H1 (cell line): Measurements from ENCODE around the gene CGA. TPM values are rescaled to one million over a fixed set of nuclear protein-coding genes. Genes with fewer than 3 reads are reported as not detected.

Experiments used
- CTCF ChIA-PET: fragments of 300-600 bp; sonication (Branson Sonifier 250); formaldehyde crosslinking; loops from one replicate; lab custom pipeline; 2021; ENCODE audit not compliant: partially characterized antibody; lab: Charles Lee
- POLR2A ChIA-PET: fragments of 300-600 bp; sonication (Branson Sonifier 250); formaldehyde crosslinking; loops from one replicate; lab custom pipeline; 2021; ENCODE audit warnings: inconsistent platforms; ENCODE audit not compliant: partially characterized antibody; lab: Charles Lee
- DNase-seq, 2 experiments: peaks; one replicate each; pipeline versions ENCODE4 v3.0.0 to v3.0.0-alpha.2; 2010 to 2022; ENCODE audit warnings: low spot score in 2 of 2, low read depth in 1 of 2, mixed read lengths in 1 of 2
- FAIRE-seq: peaks from 2 replicates; lab custom pipeline; 2011; peaks lifted over from hg19 to GRCh38; lab: Jason Lieb, UNC
- H2AFZ ChIP-seq: 2 replicates; pipeline ENCODE4 v1.8.1; 2012; ENCODE audit warnings: low read length, inconsistent platforms
- H2AK5ac ChIP-seq: 2 replicates; pipeline ENCODE4 v1.6.1; 2013; ENCODE audit warnings: low read depth, low read length
- H2BK120ac ChIP-seq: replicated peaks from 2 replicates; pipeline ENCODE3; 2013; ENCODE audit warnings: low read depth, low read length, inconsistent platforms
- H2BK12ac ChIP-seq: 2 replicates; pipeline ENCODE4 v1.6.1; 2013; ENCODE audit warnings: low read depth, low read length
- H2BK15ac ChIP-seq: 2 replicates; pipeline ENCODE4 v1.6.1; 2013; ENCODE audit warnings: low read length
- H2BK20ac ChIP-seq: 2 replicates; pipeline ENCODE4 v1.6.1; 2013; ENCODE audit warnings: low read length
- H2BK5ac ChIP-seq: 2 replicates; pipeline ENCODE4 v1.6.1; 2013; ENCODE audit warnings: low read depth, low read length
- H3K14ac ChIP-seq: 2 replicates; pipeline ENCODE4 v1.6.1; 2013; ENCODE audit warnings: inconsistent platforms; ENCODE audit not compliant: insufficient read length
- H3K18ac ChIP-seq: 2 replicates; pipeline ENCODE4 v1.6.1; 2013; ENCODE audit warnings: low read length; ENCODE audit errors: extremely low read depth
- H3K23ac ChIP-seq: 2 replicates; pipeline ENCODE4 v1.6.1; 2013; ENCODE audit warnings: inconsistent platforms; ENCODE audit not compliant: insufficient read length
- H3K23me2 ChIP-seq: 2 replicates; pipeline ENCODE4 v1.6.1; 2013; ENCODE audit warnings: low read depth, low read length
- H3K27ac ChIP-seq: 2 replicates; pipeline ENCODE4 v1.6.1; 2011; ENCODE audit warnings: low read depth, low read length, inconsistent platforms
- H3K27me3 ChIP-seq, 4 experiments: replicated peaks in 1 of 4; 1 replicate in 1 of 4; 2 replicates in 3 of 4; pipeline versions ENCODE4 v1.6.1 to v1.8.1; 2011 to 2013; ENCODE audit warnings: low read length in 3 of 4, mild to moderate bottlenecking in 3 of 4, inconsistent platforms in 2 of 4, mixed read lengths in 2 of 4, moderate library complexity in 1 of 4; ENCODE audit not compliant: control insufficient read depth in 3 of 4, insufficient read depth in 3 of 4; ENCODE audit errors: extremely low read depth in 1 of 4
- H3K36me3 ChIP-seq, 4 experiments: 2 replicates each; pipeline versions ENCODE4 v1.6.1 to v1.8.1; 2011 to 2013; ENCODE audit warnings: mild to moderate bottlenecking in 4 of 4, low read length in 3 of 4, moderate library complexity in 2 of 4, control low read depth in 1 of 4, inconsistent platforms in 1 of 4; ENCODE audit not compliant: insufficient read depth in 4 of 4, control insufficient read depth in 2 of 4
- H3K4ac ChIP-seq: replicated peaks from 2 replicates; pipeline ENCODE3; 2013; ENCODE audit warnings: low read length, low read depth, mixed read lengths, inconsistent platforms; ENCODE audit not compliant: insufficient read length
- H3K4me1 ChIP-seq, 4 experiments: replicated peaks in 1 of 4; 1 replicate in 1 of 4; 2 replicates in 3 of 4; pipeline versions ENCODE4 v1.6.1 to v1.8.1; 2011 to 2013; ENCODE audit warnings: low read length in 3 of 4, inconsistent platforms in 2 of 4, mixed read lengths in 1 of 4; ENCODE audit not compliant: insufficient read depth in 4 of 4, control insufficient read depth in 3 of 4
- H3K4me2 ChIP-seq, 2 experiments: 2 replicates each; pipeline versions ENCODE4 v1.6.1 to v1.8.1; 2011 to 2013; ENCODE audit warnings: low read depth in 2 of 2, low read length in 2 of 2, control low read depth in 1 of 2, inconsistent platforms in 1 of 2, mild to moderate bottlenecking in 1 of 2; ENCODE audit not compliant: insufficient read depth in 1 of 2
- H3K4me3 ChIP-seq, 4 experiments: fragments of 200-600, 300-600 bp in 1 of 4; sonication (generic), shearing (Covaris generic), sonication (Bioruptor Twin) in 1 of 4; 2 replicates each; pipeline versions ENCODE4 v1.5.1 to v1.8.1; 2011 to 2016; ENCODE audit warnings: low read length in 4 of 4, low read depth in 3 of 4, control low read depth in 2 of 4, inconsistent platforms in 2 of 4, mild to moderate bottlenecking in 2 of 4, mixed read lengths in 1 of 4, moderate library complexity in 1 of 4; ENCODE audit not compliant: insufficient read depth in 2 of 4; ENCODE audit errors: extremely low read depth in 1 of 4
- H3K56ac ChIP-seq: replicated peaks from 2 replicates; pipeline ENCODE3; 2013; ENCODE audit warnings: low read depth, mild to moderate bottlenecking, mixed read lengths, low read length, inconsistent platforms; ENCODE audit not compliant: insufficient read length
- H3K79me1 ChIP-seq: 2 replicates; pipeline ENCODE4 v1.6.1; 2013; ENCODE audit warnings: low read depth, low read length, control low read depth
- H3K79me2 ChIP-seq, 2 experiments: 2 replicates each; pipeline versions ENCODE4 v1.6.1 to v1.8.1; 2012 to 2013; ENCODE audit warnings: low read length in 2 of 2, mild to moderate bottlenecking in 2 of 2, inconsistent platforms in 1 of 2; ENCODE audit not compliant: insufficient read depth in 2 of 2, control insufficient read depth in 1 of 2
- H3K9ac ChIP-seq, 4 experiments: replicated peaks in 1 of 4; 1 replicate in 1 of 4; 2 replicates in 3 of 4; pipeline versions ENCODE4 v1.6.1 to v1.8.1; 2011 to 2013; ENCODE audit warnings: low read depth in 3 of 4, low read length in 3 of 4, control low read depth in 2 of 4, mild to moderate bottlenecking in 2 of 4, moderate library complexity in 2 of 4, inconsistent platforms in 1 of 4; ENCODE audit errors: extremely low read depth in 1 of 4
- H3K9me3 ChIP-seq, 2 experiments: 2 replicates each; pipeline versions ENCODE4 v1.6.1 to v1.8.1; 2012 to 2013; ENCODE audit warnings: mild to moderate bottlenecking in 2 of 2, moderate library complexity in 2 of 2, control low read depth in 1 of 2, inconsistent platforms in 1 of 2, low read depth in 1 of 2, low read length in 1 of 2, mixed read lengths in 1 of 2; ENCODE audit not compliant: insufficient read depth in 2 of 2
- H4K20me1 ChIP-seq, 2 experiments: replicated peaks in 1 of 2; 2 replicates each; pipeline versions ENCODE3 to v1.8.1; 2011 to 2013; ENCODE audit warnings: inconsistent platforms in 2 of 2, low read length in 2 of 2, mild to moderate bottlenecking in 1 of 2; ENCODE audit not compliant: insufficient read depth in 2 of 2, control insufficient read depth in 1 of 2
- H4K5ac ChIP-seq: 2 replicates; pipeline ENCODE4 v1.6.1; 2013; ENCODE audit warnings: low read length, low read depth, mixed read lengths, inconsistent platforms; ENCODE audit not compliant: insufficient read length
- H4K8ac ChIP-seq: 2 replicates; pipeline ENCODE4 v1.8.0; 2013; ENCODE audit warnings: mild to moderate bottlenecking, moderate library complexity, low read length, inconsistent platforms; ENCODE audit not compliant: insufficient read depth; ENCODE audit errors: extremely low read depth
- H4K91ac ChIP-seq: replicated peaks from 2 replicates; pipeline ENCODE3; 2013; ENCODE audit warnings: low read length, mixed read lengths, inconsistent platforms; ENCODE audit not compliant: insufficient read length
- ASH2L ChIP-seq: fragments of 200-600, 300-600 bp; sonication (generic); IDR thresholded peaks from one replicate; pipeline ENCODE4 v1.7.1; 2017; ENCODE audit warnings: low read length
- CEBPB ChIP-seq: IDR thresholded peaks from 2 replicates; pipeline ENCODE4 v1.6.1; 2012; ENCODE audit warnings: low read depth, low read length
- CHD2 ChIP-seq: IDR thresholded peaks from 2 replicates; pipeline ENCODE4 v1.6.1; 2012; ENCODE audit warnings: low read length, improper control_type of control experiment
- JUN ChIP-seq: IDR thresholded peaks from 2 replicates; pipeline ENCODE4 v1.6.1; 2011; ENCODE audit warnings: low read depth, mild to moderate bottlenecking, improper control_type of control experiment, low read length
- JUND ChIP-seq: IDR thresholded peaks from 2 replicates; pipeline ENCODE4 v1.6.1; 2011; ENCODE audit warnings: mild to moderate bottlenecking, improper control_type of control experiment, low read length
- MAFK ChIP-seq: IDR thresholded peaks from 2 replicates; pipeline ENCODE4 v1.6.1; 2012; ENCODE audit warnings: low read depth, mild to moderate bottlenecking, improper control_type of control experiment, low read length
- PHF8 ChIP-seq: fragments of 200-600 bp; sonication (generic); conservative IDR thresholded peaks from 2 replicates; pipeline ENCODE4 v1.7.1; 2012; ENCODE audit warnings: low read depth, mild to moderate bottlenecking, inconsistent platforms, low read length, moderate library complexity
- POU5F1 ChIP-seq: IDR thresholded peaks from 2 replicates; pipeline ENCODE4 v1.6.1; 2011; ENCODE audit warnings: low read depth, mild to moderate bottlenecking, low read length, moderate library complexity
- RFX5 ChIP-seq: IDR thresholded peaks from 2 replicates; pipeline ENCODE4 v1.6.1; 2011; ENCODE audit warnings: low read depth, low read length, improper control_type of control experiment, borderline replicate concordance
- polyA plus RNA-seq, 7 experiments: library from polyadenylated mRNA; depleted of rRNA in 3 of 7; stranded (reverse) in 5 of 7; unstranded in 2 of 7; fragments of >200 nt in 5 of 7; fragments of 200-250 nt in 2 of 7; gene quantifications; 1 replicate in 5 of 7; 2 replicates in 1 of 7; 4 replicates in 1 of 7; pipeline versions ENCODE4 v1.2.1 to v1.2.3, GENCODE V29; 2011 to 2013; ENCODE audit warnings: missing spikeins in 2 of 7, mixed read lengths in 2 of 7
- total RNA-seq: library from RNA; stranded (reverse); fragmentation: NEBNext Ultra II Directional; extraction: Animal tissue kit (Norgen Biotek cat#: 25700); gene quantifications from 2 replicates; pipeline ENCODE4 v1.2.1, GENCODE V29; 2021
- TF ChIP-seq, protein P1 (sequence below): IDR thresholded peaks from 2 replicates; pipeline ENCODE4 v1.6.1; 2011; ENCODE audit warnings: low read depth, mild to moderate bottlenecking, low read length; ENCODE audit not compliant: insufficient read depth
- TF ChIP-seq, protein P2 (sequence below): IDR thresholded peaks from 2 replicates; pipeline ENCODE4 v1.6.1; 2011; ENCODE audit warnings: low read length, improper control_type of control experiment

Gene CGA
- total and polyA plus RNA-seq, 2 of the 8 experiments (the other 6 are each of a cell fraction or from before 2014, with no cell fraction given): not detected

DNA sequence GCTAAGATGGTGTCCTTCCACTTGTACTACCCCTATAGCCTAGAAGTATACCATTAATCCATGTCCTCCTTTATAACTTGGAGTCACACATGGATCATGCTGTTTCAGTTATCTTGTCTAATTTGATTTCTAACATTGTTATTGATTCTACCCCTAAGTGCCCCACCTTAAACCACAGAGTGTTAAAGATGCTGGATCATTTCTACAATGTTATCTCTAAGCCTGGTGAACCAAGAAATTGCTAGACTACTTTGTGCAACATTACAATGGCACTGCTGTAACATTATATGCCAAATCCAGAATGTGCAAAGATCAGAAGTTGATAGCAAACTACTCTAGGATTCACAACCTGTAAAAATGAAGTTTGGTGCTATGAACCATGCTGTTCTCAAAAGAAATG is 1.7 kb downstream of the CGA start:
- no peak overlapping the region for H4K8ac ChIP-seq
- H3K4me1 ChIP-seq: no peaks in the 10 kb centered on the region
- CTCF ChIA-PET: interaction anchor here (1.7 kb wide), 1 partner anchor 12 kb away, joined by 4 read pairs; no protein-coding TSS in a partner anchor
- no peak overlapping the region for H2BK20ac ChIP-seq
- no peak overlapping the region for H3K18ac ChIP-seq
- H3K27ac ChIP-seq: no peak overlapping the region
- no peak overlapping the region for H3K4ac ChIP-seq
- H4K20me1 ChIP-seq: no peaks in the 10 kb centered on the region
- no peak overlapping the region for H4K91ac ChIP-seq
- no peak overlapping the region for H3K4me2 ChIP-seq
- no peaks in the 10 kb centered on the region for H3K36me3 ChIP-seq
- no peaks in the 10 kb centered on the region for H3K27me3 ChIP-seq
- H3K14ac ChIP-seq: no peak overlapping the region
- POLR2A ChIA-PET: interaction anchor here (0.9 kb wide), 1 partner anchor 63 kb away, joined by 3 read pairs; the partner anchor contains the start of gene ZNF292
- no peaks in the 10 kb centered on the region for H3K23me2 ChIP-seq
- no peak overlapping the region for H2BK5ac ChIP-seq
- H3K79me2 ChIP-seq: no peaks in the 10 kb centered on the region
- H2AK5ac ChIP-seq: no peak overlapping the region
- DNase-seq: no peak
- H3K4me3 ChIP-seq: no peak overlapping the region
- no peak overlapping the region for H2AFZ ChIP-seq
- no peak overlapping the region for H4K5ac ChIP-seq
- no peak overlapping the region for H3K56ac ChIP-seq
- no peak overlapping the region for H2BK12ac ChIP-seq
- FAIRE-seq: no peak
- H3K9ac ChIP-seq: no peak overlapping the region
- H3K23ac ChIP-seq: no peak overlapping the region
- H2BK15ac ChIP-seq: no peak overlapping the region
- H2BK120ac ChIP-seq: no peak overlapping the region
- H3K9me3 ChIP-seq: no peaks in the 10 kb centered on the region
- no peaks in the 10 kb centered on the region for H3K79me1 ChIP-seq
- no peak for TF ChIP-seq MAFK
- no peak for TF ChIP-seq CEBPB
- no peak for TF ChIP-seq ASH2L
- TF ChIP-seq JUND: no peak
- TF ChIP-seq, protein P1, sequence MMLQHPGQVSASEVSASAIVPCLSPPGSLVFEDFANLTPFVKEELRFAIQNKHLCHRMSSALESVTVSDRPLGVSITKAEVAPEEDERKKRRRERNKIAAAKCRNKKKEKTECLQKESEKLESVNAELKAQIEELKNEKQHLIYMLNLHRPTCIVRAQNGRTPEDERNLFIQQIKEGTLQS: no peak
- TF ChIP-seq PHF8: no peak
- TF ChIP-seq RFX5: no peak
- TF ChIP-seq, protein P2, sequence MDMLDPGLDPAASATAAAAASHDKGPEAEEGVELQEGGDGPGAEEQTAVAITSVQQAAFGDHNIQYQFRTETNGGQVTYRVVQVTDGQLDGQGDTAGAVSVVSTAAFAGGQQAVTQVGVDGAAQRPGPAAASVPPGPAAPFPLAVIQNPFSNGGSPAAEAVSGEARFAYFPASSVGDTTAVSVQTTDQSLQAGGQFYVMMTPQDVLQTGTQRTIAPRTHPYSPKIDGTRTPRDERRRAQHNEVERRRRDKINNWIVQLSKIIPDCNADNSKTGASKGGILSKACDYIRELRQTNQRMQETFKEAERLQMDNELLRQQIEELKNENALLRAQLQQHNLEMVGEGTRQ: no peak
- no peak for TF ChIP-seq CHD2
- no peak for TF ChIP-seq POU5F1
- no peak for TF ChIP-seq JUN
